GM18520 (cell line): ENCODE results near the gene UGT1A7.
"Not testable (repeated sequence)": the region's sequence is repeated elsewhere in the genome, so short reads cannot be mapped to it uniquely, and the experiment has no call there.

Experiments used
- ATAC-seq: cut with Tn5 transposase; IDR thresholded peaks from one replicate; pipeline ENCODE4 v1.9.1; 2021; ENCODE audit not compliant: unreplicated experiment

Gene UGT1A7

DNA sequence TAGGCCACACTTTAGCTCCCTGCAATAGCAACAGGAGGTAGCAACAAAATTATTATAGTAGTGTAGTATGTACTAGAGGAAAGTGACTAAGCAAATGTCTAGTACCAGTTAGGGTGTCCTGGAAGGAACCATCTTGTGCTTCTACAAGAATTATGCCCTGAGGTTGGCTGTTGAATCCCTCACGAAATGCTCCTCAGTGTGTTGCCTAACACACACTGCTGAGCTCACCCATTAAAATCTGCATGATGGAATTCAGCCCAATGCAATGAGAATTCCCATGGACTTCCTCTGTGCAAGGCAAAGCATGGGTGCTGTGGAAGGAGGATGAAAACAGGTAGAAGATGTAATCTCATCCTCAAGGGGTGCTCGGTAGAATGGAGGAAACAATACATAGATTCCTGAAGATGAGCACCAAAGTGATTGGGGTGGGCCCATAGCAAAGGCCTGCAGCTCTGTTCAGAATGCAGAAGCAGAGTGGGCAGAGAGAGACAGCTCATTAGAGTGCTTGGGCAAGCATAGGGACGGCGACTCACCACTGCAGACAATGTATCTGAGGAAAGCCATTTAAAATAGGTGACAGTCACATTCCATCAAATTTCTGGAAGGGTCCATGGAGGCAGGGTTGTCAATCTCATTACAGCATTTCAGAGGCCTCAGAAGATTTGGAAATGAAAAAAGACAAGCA lies 1.2 kb upstream of the UGT1A7 start:
- no peak for ATAC-seq

- ATAC-seq = no peak
These were observed 2.9 kb downstream of the UGT1A7 start for GRCh38 chr2:233684640-233685039.

- no peak for ATAC-seq
These were observed 5.2 kb downstream of the UGT1A7 start for GRCh38 chr2:233686928-233687327.

DNA sequence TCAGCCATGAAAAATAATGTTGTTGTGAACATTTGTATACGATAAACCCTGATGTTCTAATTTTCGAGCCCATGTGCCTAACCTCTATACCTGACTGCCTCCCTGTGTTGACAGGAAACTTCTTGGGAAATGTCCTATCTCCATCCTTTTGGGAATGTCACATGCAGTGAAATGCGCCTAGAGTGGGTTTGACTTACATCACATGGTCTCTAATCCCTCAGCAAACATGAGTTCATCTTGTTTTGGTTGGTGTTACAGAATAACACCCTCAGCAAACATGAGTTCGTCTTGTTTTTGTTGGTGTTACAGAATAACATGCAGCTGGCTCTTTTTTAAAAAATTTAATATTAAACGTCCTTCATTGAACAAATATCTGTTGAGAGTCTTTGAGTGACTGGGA lies 6.6 kb downstream of the UGT1A7 start:
- no peak for ATAC-seq

GRCh38 chr2:233689031-233689430 lies 7.3 kb downstream of the UGT1A7 start:
- no peak for ATAC-seq

- no peak for ATAC-seq
These were observed 7.8 kb downstream of the UGT1A7 start for GRCh38 chr2:233689501-233689900.

GRCh38 chr2:233690444-233690843 lies 8.7 kb downstream of the UGT1A7 start:
- no peak for ATAC-seq

- no peak for ATAC-seq
These were observed 10.0 kb downstream of the UGT1A7 start for GRCh38 chr2:233691443-233692433.

GRCh38 chr2:233692648-233693047 lies 10.9 kb downstream of the UGT1A7 start, which contains the start of gene UGT1A6:
TSS of gene UGT1A6 (plus strand) at chr2:233692890. CDS start at chr2:233693005, 115 bp downstream.
- ATAC-seq = no peak

DNA sequence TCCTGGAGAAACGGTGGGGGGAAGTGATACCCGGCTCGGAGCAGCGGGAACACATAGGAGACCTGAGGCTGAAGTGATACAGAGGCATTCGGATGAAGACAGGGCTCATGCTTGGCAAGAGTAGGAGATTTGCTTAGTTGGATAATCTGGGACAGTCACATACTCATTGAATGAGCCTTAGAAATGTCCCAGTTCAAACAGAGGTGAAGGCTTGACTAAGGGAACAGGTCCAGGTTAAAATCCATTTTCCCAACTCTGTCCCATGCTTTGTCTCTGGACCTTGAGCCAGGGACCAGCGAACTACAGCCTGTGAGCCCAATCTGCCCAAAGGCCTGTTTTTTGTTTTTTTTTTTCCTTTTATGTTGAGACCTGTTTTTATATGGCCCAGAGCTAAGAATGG lies 12.3 kb downstream of the UGT1A7 start:
- no peak for ATAC-seq

GRCh38 chr2:233698740-233699139 lies 17.0 kb downstream of the UGT1A7 start:
- no peak for ATAC-seq

GRCh38 chr2:233699424-233700027 lies 17.8 kb downstream of the UGT1A7 start:
- no peak for ATAC-seq

GRCh38 chr2:233700028-233700635 lies 18.4 kb downstream of the UGT1A7 start:
- ATAC-seq = no peak

GRCh38 chr2:233700842-233701241 lies 19.1 kb downstream of the UGT1A7 start:
- not testable (repeated sequence) for ATAC-seq

- ATAC-seq = no peak
These were observed 20.5 kb downstream of the UGT1A7 start for GRCh38 chr2:233702238-233702637.

- no peak for ATAC-seq
These were observed 24.3 kb downstream of the UGT1A7 start for GRCh38 chr2:233705911-233706506.

GRCh38 chr2:233706720-233707119 lies 25.0 kb downstream of the UGT1A7 start:
- no peak for ATAC-seq

DNA sequence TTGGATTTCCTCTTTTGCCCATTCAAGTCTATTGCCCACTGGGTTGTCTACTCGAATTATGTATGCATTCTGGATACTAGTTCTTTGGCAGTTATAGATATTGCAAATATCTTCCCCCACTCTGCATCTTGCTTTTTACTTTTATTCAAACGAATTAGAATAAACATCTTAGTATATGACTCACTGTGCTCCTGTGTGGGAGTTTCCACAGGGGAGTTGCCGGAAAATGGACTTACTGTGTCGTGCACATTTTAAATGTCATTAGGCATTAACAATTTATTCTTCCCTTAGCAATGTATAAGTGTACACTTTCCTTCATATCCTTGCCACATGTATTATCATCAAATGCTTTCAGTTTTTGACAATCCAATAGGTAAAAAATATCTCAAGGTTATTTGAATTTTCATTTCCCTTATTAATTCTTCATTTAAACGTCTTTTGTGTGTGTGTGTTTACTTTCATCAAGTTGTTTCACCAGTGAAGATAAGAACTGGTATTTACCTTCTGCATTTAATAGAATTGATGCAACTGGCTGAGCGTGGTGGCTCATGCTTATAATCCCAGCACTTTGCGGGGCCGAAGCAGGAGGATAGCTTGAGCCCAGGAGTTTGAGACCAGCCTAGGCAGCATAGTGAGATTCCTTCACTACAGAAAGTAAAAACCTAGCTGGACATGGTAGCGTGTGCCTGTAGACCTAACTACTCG lies 26.4 kb downstream of the UGT1A7 start:
- no peak for ATAC-seq

DNA sequence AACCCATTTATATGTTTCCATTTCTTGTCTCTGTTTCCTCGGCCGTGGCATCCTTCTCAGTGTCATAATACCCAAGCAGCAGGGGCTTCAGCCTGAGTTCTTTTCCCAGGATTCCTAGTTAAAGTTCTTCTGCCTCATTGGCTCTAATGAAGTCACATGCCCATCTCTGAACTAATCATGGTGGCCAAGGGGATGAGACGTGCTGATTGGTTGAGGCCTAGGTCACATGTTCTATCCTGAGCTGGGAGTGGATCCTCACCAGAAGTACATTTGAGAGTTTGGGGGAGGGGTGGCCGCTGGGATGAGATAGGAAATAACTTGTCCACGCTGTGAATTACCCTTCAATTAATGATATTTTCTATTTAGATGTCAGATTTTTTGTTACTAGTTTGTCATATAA lies 27.2 kb downstream of the UGT1A7 start:
- ATAC-seq = no peak
